Measurements from ENCODE around the gene CNMD. TPM values are rescaled to one million over a fixed set of nuclear protein-coding genes. Genes with fewer than 3 reads are reported as not detected.
"Not testable (repeated sequence)": the region's sequence is repeated elsewhere in the genome, so short reads cannot be mapped to it uniquely, and the experiment has no call there.

CNMD gene
- total RNA-seq, 3 donors from 2014 or later, result 0.26 TPM; not detected in 2

GRCh38 chr13:52703482-52703881 is 36.1 kb downstream of the CNMD start:
- Histone ChIP-seq H3K4me1 (ENCODE audit: low read depth) (no peaks in the 10 kb centered on the region), H3K4me3 (no peak overlapping the region), H3K36me3 (ENCODE audit: low read depth) (no peaks in the 10 kb centered on the region), H3K9me3 (no peaks in the 10 kb centered on the region)
- TF ChIP-seq CTCF (IDR thresholded peaks at IDR 0.05), result no peak
- no peak for ATAC-seq
- no peak for DNase-seq
- intact Hi-C loops (cut with DNase I, micrococcal nuclease), result no loop called here

- H3K9me3 ChIP-seq, result no peaks in the 10 kb centered on the region
- no peaks in the 10 kb centered on the region for H3K4me1 ChIP-seq (ENCODE audit: low read depth)
- DNase-seq (no peak), ATAC-seq (no peak)
- no peak for TF ChIP-seq CTCF (IDR thresholded peaks at IDR 0.05)
- intact Hi-C loops (cut with DNase I, micrococcal nuclease), result no loop called here
- H3K4me3 ChIP-seq, result no peak overlapping the region
- H3K36me3 ChIP-seq (ENCODE audit: low read depth), result no peaks in the 10 kb centered on the region
Observed at GRCh38 chr13:52701728-52702465, 37.7 kb downstream of the CNMD start.

GRCh38 chr13:52696566-52696965 is 43.1 kb downstream of the CNMD start:
- Histone ChIP-seq H3K4me3 (no peak overlapping the region), H3K36me3 (ENCODE audit: low read depth) (no peaks in the 10 kb centered on the region), H3K4me1 (ENCODE audit: low read depth) (no peaks in the 10 kb centered on the region), H3K9me3 (no peaks in the 10 kb centered on the region)
- DNase-seq (no peak), ATAC-seq (no peak)
- intact Hi-C loops (cut with DNase I, micrococcal nuclease), result no loop called here
- no peak for TF ChIP-seq CTCF (IDR thresholded peaks at IDR 0.05)

- H3K4me3 ChIP-seq, result no peak overlapping the region
- intact Hi-C loops (cut with DNase I, micrococcal nuclease), result no loop called here
- DNase-seq, result no peak
- no peak for ATAC-seq
- no peaks in the 10 kb centered on the region for H3K9me3 ChIP-seq
- no peak for TF ChIP-seq CTCF (IDR thresholded peaks at IDR 0.05)
- H3K4me1 ChIP-seq (ENCODE audit: low read depth), result no peaks in the 10 kb centered on the region
- no peaks in the 10 kb centered on the region for H3K36me3 ChIP-seq (ENCODE audit: low read depth)
Observed at GRCh38 chr13:52695856-52696255, 43.8 kb downstream of the CNMD start.

- TF ChIP-seq CTCF (IDR thresholded peaks at IDR 0.05), result no peak
- DNase-seq (no peak), ATAC-seq (no peak)
- Histone ChIP-seq H3K36me3 (ENCODE audit: low read depth) (no peaks in the 10 kb centered on the region), H3K4me3 (no peak overlapping the region), H3K9me3 (no peaks in the 10 kb centered on the region), H3K4me1 (ENCODE audit: low read depth) (no peaks in the 10 kb centered on the region)
- intact Hi-C loops (cut with DNase I, micrococcal nuclease), result no loop called here
Observed at GRCh38 chr13:52686376-52686775, 53.2 kb downstream of the CNMD start.

- H3K9me3 ChIP-seq; H3K4me3 ChIP-seq; H3K4me1 ChIP-seq (ENCODE audit: low read depth); H3K36me3 ChIP-seq (ENCODE audit: low read depth); DNase-seq; intact Hi-C loops (cut with DNase I, micrococcal nuclease); ATAC-seq: not testable (repeated sequence)
Observed at GRCh38 chr13:52685806-52686205, 53.8 kb downstream of the CNMD start.

Data from mucosa of descending colon (tissue), 3 donors.